Activated CD4-positive, alpha-beta T cell treated with anti-CD3 and anti-CD28 coated beads, Interleukin-2, amount 10 ng/mL, durations not matched to agents 7 days and 5 days (primary cell): ENCODE results near the gene USP6. TPM values are rescaled to one million over a fixed set of nuclear protein-coding genes. Genes with fewer than 3 reads are reported as not detected.
"Not testable (repeated sequence)": the region's sequence is repeated elsewhere in the genome, so short reads cannot be mapped to it uniquely, and the experiment has no call there.

ENCODE experiments used
- CTCF ChIA-PET: fragments of 350-600 bp; sonication (Branson Sonifier 250); formaldehyde crosslinking; loops from one replicate; lab custom pipeline; 2021; ENCODE audit warnings: antibody characterized with exemption; lab: Charles Lee
- POLR2A ChIA-PET: fragments of 350-600 bp; sonication (Branson Sonifier 250); formaldehyde crosslinking; loops from one replicate; lab custom pipeline; 2021; ENCODE audit warnings: antibody characterized with exemption; lab: Charles Lee
- DNase-seq: peaks from one replicate; pipeline ENCODE4 v3.0.0-alpha.2; 2020
- H3K27ac Mint-ChIP-seq: one replicate; pipeline ENCODE4 v1.8.0; 2021; ENCODE audit warnings: mild to moderate bottlenecking, moderate library complexity, mixed read lengths
- H3K27me3 Mint-ChIP-seq: one replicate; pipeline ENCODE4 v1.8.0; 2021; ENCODE audit warnings: mixed read lengths
- H3K36me3 Mint-ChIP-seq: one replicate; pipeline ENCODE4 v1.8.0; 2021; ENCODE audit warnings: low read depth, mixed read lengths
- H3K4me1 Mint-ChIP-seq: one replicate; pipeline ENCODE4 v1.8.0; 2021; ENCODE audit warnings: mixed read lengths
- H3K4me3 Mint-ChIP-seq: one replicate; pipeline ENCODE4 v1.8.0; 2021; ENCODE audit warnings: mild to moderate bottlenecking, moderate library complexity, mixed read lengths
- H3K9me3 Mint-ChIP-seq: one replicate; pipeline ENCODE4 v1.8.0; 2021; ENCODE audit warnings: mixed read lengths
- total RNA-seq, 2 experiments: library from RNA; stranded (reverse); gene quantifications; one replicate each; pipeline ENCODE4 v1.2.3, GENCODE V29; 2021

USP6 gene
- total RNA-seq, 2 experiments from 2014 or later: 0.05 to 0.06 TPM

DNA sequence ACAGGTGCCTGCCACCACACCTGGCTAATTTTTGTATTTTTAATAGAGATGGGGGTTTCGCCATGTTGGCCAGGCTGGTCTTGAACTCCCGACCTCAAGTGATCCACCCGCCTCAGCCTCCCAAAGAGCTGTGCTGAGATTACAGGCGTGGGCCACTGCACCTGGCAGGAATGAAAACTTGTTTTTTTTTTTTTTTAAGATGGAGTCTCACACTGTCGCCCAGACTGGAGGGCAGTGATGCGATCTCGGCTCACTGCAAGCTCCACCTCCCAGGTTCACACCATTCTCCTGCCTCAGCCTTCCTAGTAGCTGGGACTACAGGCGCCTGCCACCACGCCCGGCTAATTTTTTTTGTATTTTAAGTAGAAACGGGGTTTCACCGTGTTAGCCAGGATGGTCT is 106.1 kb downstream of the USP6 start:
- H3K9me3 Mint-ChIP-seq, H3K36me3 Mint-ChIP-seq, H3K4me3 Mint-ChIP-seq, POLR2A ChIA-PET, H3K27me3 Mint-ChIP-seq, DNase-seq, H3K27ac Mint-ChIP-seq: not testable (repeated sequence)
- peaks cover 22% of the 10 kb centered on the region for H3K4me1 Mint-ChIP-seq
- CTCF ChIA-PET: interaction anchor here (0.5 kb wide), 1 partner anchor 1385 kb away, joined by 3 read pairs; no protein-coding TSS in a partner anchor

Other genes with a start within 250 kb of the USP6 start
- gene C17orf107, start 216.5 kb upstream of the USP6 start, total RNA-seq: under 1 TPM; 0.77 to 0.92 TPM
- gene CHRNE, start 212.9 kb upstream of the USP6 start, total RNA-seq: under 1 TPM; 0.25 to 0.42 TPM
- not detected for gene GP1BA, start 183.8 kb upstream of the USP6 start, total RNA-seq
- gene SLC25A11, start 176.0 kb upstream of the USP6 start, total RNA-seq: 10 to 100 TPM; 73.0 to 75.3 TPM
- 100 to 1,000 TPM; 254 to 273 TPM for gene RNF167, start 175.8 kb upstream of the USP6 start, total RNA-seq
- gene PFN1, start 167.5 kb upstream of the USP6 start, total RNA-seq: 1,000 to 10,000 TPM; 2,428 to 2,438 TPM
- gene ENO3, start 164.9 kb upstream of the USP6 start, total RNA-seq: 10 to 100 TPM; 44.9 to 54.8 TPM
- gene SPAG7, start 148.2 kb upstream of the USP6 start, total RNA-seq: 10 to 100 TPM; 47.7 to 53.6 TPM
- gene CAMTA2, start 128.4 kb upstream of the USP6 start, total RNA-seq: 10 to 100 TPM; 58.2 to 62.7 TPM
- under 1 TPM; 0.35 to 0.50 TPM for gene INCA1, start 118.5 kb upstream of the USP6 start, total RNA-seq
- gene KIF1C, start 118.1 kb upstream of the USP6 start, total RNA-seq: 10 to 100 TPM; 36.6 to 48.8 TPM
- under 1 TPM; 0.48 to 0.82 TPM for gene SLC52A1, start 80.6 kb upstream of the USP6 start, total RNA-seq
- gene ZFP3, start 37.6 kb upstream of the USP6 start, total RNA-seq: 1 to 10 TPM; 6.5 to 7.5 TPM
- 10 to 100 TPM in 1 of 2 experiments, 1 to 10 TPM in 1; 9.3 to 12.0 TPM for gene ZNF232, start 4.2 kb upstream of the USP6 start, total RNA-seq
- 10 to 100 TPM; 11.3 to 11.6 TPM for gene ZNF594, start 75.8 kb downstream of the USP6 start, total RNA-seq
- gene SCIMP, start 118.8 kb downstream of the USP6 start, total RNA-seq: not detected
- gene RABEP1, start 166.3 kb downstream of the USP6 start, total RNA-seq: 10 to 100 TPM; 37.6 to 40.4 TPM